Esophagus squamous epithelium (tissue), 5 donors: ENCODE data around the gene CHDH. TPM values are rescaled to one million over a fixed set of nuclear protein-coding genes. Genes with fewer than 3 reads are reported as not detected.

Experiments used
- DNase-seq: peaks from one replicate; lab custom pipeline; 2025; lab: John Stamatoyannopoulos, UW
- H3K27ac ChIP-seq, 4 donors: fragments of 200-600 bp; sonication (generic); one replicate each; pipeline ENCODE4 v1.5.1; 2016 to 2019; ENCODE audit warnings: mild to moderate bottlenecking in 1 of 4
- H3K27me3 ChIP-seq, 4 donors: fragments of 200-600 bp; sonication (generic); 1 replicate in 3 of 4; 2 replicates in 1 of 4; pipeline versions ENCODE4 v1.5.1 to v1.6.0; 2017 to 2021; ENCODE audit warnings: antibody characterized with exemption in 1 of 4
- H3K36me3 ChIP-seq, 3 donors: fragments of 200-600 bp; sonication (generic); one replicate each; pipeline ENCODE4 v1.5.1; 2016 to 2019
- H3K4me1 ChIP-seq, 3 donors: fragments of 200-600 bp; sonication (generic); one replicate each; pipeline ENCODE4 v1.5.1; 2017 to 2019
- H3K4me3 ChIP-seq, 4 donors: fragments of 200-600 bp; sonication (generic); 1 replicate in 3 of 4; 2 replicates in 1 of 4; pipeline ENCODE4 v1.5.1; 2016 to 2019; ENCODE audit warnings: mild to moderate bottlenecking in 2 of 4, moderate library complexity in 1 of 4
- H3K9me3 ChIP-seq, 3 donors: fragments of 200-600 bp; sonication (generic); one replicate each; pipeline ENCODE4 v1.5.1; 2016 to 2019
- POLR2A ChIP-seq, 4 donors: fragments of 450-650 bp; IDR thresholded peaks; one replicate each; pipeline ENCODE4 v1.6.1; 2017; ENCODE audit warnings: antibody characterized with exemption in 4 of 4, mild to moderate bottlenecking in 4 of 4, moderate library complexity in 3 of 4
- WGBS, 2 donors: methylation state at CpG; one replicate each; pipeline ENCODE4 v1.1.5; 2018; 5-methylcytosine and 5-hydroxymethylcytosine counted together
- intact Hi-C: fragments of 100-400 bp; cut with DNase I; formaldehyde crosslinking; loops from one replicate; pipeline ENCODE4 v1.15.0; 2022
- total RNA-seq, 4 donors: library from RNA; depleted of rRNA; stranded (reverse); fragments of >200 nt; gene quantifications; one replicate each; pipeline ENCODE4 v1.1.0, GENCODE V29; 2016
- TF ChIP-seq, protein P1 (sequence below), 6 experiments: fragments of 450-650 bp in 4 of 6; fragments of 200-600 bp in 2 of 6; sonication (generic) in 2 of 6; IDR thresholded peaks; one replicate each; pipeline ENCODE4 v1.5.1; 2016 to 2019; ENCODE audit warnings: antibody characterized with exemption in 6 of 6, mild to moderate bottlenecking in 4 of 6, moderate library complexity in 4 of 6
- donor health status: DM: yes; HTN: yes; CAD: no.

The CHDH gene
- total RNA-seq, 4 donors from 2014 or later = 0.92 to 2.1 (median 1.2) TPM

DNA sequence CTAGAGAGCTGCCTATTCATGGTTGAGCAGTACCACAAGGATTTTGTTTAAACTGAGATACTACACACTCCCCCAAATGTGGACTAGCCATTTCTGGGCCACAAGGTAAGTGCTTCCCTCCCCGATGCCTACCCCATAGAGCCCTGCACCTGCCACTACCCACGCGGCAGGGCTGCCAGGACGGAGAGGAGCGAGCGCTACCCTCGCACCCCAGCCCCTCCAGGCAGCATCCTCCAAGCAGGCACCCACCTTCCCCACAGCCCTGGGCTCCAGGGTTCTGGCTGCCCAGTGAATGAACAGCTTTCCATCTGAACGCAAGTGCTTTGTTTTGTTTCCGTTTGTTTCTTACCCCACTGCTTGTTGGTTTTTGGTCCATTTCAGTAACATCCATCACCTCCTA lies 59.2 kb downstream of the CHDH start:
- DNase-seq = no peak
- H3K9me3 ChIP-seq = no peaks in the 10 kb centered on the region
- H3K4me1 ChIP-seq = no peaks in the 10 kb centered on the region
- 83 to 89% methylated on average over 3 to 4 of the region's 9 CpGs for WGBS, 2 donors
- H3K27me3 ChIP-seq = peaks cover 0 to 15% (median 0%) of the 10 kb centered on the region in 4 donors
- H3K36me3 ChIP-seq = no peaks in the 10 kb centered on the region
- H3K4me3 ChIP-seq = no peak overlapping the region
- no peak for TF ChIP-seq POLR2A (IDR thresholded peaks at IDR 0.05)
- TF ChIP-seq, protein P1, sequence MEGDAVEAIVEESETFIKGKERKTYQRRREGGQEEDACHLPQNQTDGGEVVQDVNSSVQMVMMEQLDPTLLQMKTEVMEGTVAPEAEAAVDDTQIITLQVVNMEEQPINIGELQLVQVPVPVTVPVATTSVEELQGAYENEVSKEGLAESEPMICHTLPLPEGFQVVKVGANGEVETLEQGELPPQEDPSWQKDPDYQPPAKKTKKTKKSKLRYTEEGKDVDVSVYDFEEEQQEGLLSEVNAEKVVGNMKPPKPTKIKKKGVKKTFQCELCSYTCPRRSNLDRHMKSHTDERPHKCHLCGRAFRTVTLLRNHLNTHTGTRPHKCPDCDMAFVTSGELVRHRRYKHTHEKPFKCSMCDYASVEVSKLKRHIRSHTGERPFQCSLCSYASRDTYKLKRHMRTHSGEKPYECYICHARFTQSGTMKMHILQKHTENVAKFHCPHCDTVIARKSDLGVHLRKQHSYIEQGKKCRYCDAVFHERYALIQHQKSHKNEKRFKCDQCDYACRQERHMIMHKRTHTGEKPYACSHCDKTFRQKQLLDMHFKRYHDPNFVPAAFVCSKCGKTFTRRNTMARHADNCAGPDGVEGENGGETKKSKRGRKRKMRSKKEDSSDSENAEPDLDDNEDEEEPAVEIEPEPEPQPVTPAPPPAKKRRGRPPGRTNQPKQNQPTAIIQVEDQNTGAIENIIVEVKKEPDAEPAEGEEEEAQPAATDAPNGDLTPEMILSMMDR (IDR thresholded peaks at IDR 0.05) = no peak
- intact Hi-C loops = no loop called here
- no peak overlapping the region for H3K27ac ChIP-seq

DNA sequence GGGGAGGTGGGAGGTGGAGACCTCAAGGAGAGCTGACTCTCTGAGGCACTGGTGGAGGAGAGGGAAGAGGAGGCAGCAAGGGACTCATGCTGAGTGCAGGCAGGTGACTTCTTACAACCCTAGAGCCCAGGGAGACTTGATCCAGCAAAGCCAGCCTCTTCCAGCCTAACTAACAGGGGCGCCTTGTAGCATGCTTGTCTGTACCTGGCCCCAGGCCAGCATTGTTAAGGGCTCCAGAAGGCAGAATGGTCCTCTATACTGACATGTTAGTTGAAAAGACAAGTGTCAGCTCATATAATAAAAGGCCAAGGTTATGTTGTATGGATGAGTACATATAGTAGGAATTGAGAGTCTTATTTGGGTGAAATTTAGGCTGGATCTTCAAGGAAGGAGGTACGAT lies 65.4 kb downstream of the CHDH start:
- peaks cover 0 to 8% (median 0%) of the 10 kb centered on the region in 3 donors for H3K4me1 ChIP-seq
- no peak for TF ChIP-seq POLR2A (IDR thresholded peaks at IDR 0.05)
- TF ChIP-seq, protein P1 (IDR thresholded peaks at IDR 0.05) = no peak
- no peaks in the 10 kb centered on the region for H3K36me3 ChIP-seq
- H3K27ac ChIP-seq = no peak overlapping the region
- intact Hi-C loops = no loop called here
- H3K27me3 ChIP-seq = no peaks in the 10 kb centered on the region
- no peaks in the 10 kb centered on the region for H3K9me3 ChIP-seq
- no peak overlapping the region for H3K4me3 ChIP-seq
- 83 to 95% methylated on average over 1 to 2 of the region's 2 CpGs for WGBS, 2 donors
- no peak for DNase-seq

DNA sequence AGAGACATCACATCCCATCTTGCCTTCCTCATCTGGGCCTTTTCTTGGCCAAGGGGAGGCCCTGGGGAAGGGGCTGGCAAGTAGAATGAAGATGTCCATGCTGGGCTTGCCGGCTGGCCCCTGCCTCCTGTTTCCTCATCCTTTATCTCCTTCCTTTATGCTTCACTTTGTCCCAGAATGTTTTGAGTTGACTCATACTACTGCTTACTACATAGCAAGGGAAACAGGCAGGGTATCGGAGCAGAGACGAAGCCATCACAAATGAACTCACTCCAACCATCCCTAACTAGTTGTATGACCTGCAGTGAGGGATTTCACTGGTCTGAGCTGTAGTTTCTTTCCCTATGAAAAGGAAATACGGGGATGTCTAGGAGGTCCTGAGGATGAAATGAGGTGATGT lies 66.0 kb downstream of the CHDH start:
- H3K9me3 ChIP-seq = no peaks in the 10 kb centered on the region
- H3K4me3 ChIP-seq = no peak overlapping the region
- no peak for DNase-seq
- TF ChIP-seq, protein P1 (IDR thresholded peaks at IDR 0.05) = no peak
- no peak for TF ChIP-seq POLR2A (IDR thresholded peaks at IDR 0.05)
- WGBS, 2 donors = 83 to 89% methylated on average over 4 of the region's 4 CpGs
- intact Hi-C loops = no loop called here
- no peaks in the 10 kb centered on the region for H3K27me3 ChIP-seq
- H3K4me1 ChIP-seq = peaks cover 0 to 10% (median 0%) of the 10 kb centered on the region in 3 donors
- H3K27ac ChIP-seq = no peak overlapping the region
- no peaks in the 10 kb centered on the region for H3K36me3 ChIP-seq

DNA sequence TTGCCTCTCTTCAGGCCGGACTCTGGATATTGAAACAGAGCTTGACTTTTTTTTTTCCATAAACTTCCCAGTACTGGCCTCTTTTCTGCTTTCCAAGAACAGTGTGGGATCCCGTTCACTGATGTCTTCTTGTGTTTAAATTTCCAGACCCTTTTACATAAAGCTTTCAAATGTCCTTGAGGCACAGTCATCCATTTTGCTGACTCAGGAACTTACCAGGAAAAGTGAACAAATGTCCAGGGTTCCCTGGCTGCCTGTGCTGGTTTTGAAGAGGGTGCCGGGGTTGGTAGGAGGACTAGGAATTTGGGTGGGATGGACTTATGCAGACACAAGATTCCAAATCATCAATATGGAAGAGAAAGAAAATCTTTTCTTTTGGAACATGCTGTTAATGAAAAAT lies 68.1 kb downstream of the CHDH start:
- intact Hi-C loops = no loop called here
- Histone ChIP-seq H3K27me3 (no peaks in the 10 kb centered on the region), H3K9me3 (no peaks in the 10 kb centered on the region), H3K4me3 (no peak overlapping the region), H3K27ac (no peak overlapping the region), H3K4me1 (peaks cover 0 to 22% (median 0%) of the 10 kb centered on the region in 3 donors), H3K36me3 (no peaks in the 10 kb centered on the region)
- DNase-seq = no peak
- WGBS, 2 donors = 84 to 88% methylated on average over 2 to 3 of the region's 3 CpGs
- no peak for TF ChIP-seq POLR2A (IDR thresholded peaks at IDR 0.05)
- TF ChIP-seq, protein P1 (IDR thresholded peaks at IDR 0.05) = no peak

DNA sequence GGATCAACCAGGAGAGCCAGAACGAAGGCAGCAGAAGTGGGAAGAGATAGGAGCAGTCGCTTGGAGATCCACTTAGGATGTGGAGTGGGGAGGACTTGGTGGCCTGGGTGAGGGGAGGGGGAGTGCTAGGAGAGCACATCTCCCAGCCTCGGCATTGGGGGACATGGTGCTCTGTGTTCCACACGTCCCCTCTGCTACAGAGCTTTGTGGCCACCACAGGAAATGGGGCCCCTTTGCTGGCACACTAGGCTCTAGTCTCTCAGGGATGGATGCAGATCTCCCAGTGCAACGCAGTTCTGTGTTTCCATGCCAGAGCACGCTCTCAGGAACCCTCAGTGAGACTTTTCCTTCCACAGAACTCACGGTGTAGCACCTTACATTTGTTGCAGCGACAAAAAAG lies 68.8 kb downstream of the CHDH start:
- Histone ChIP-seq H3K9me3 (no peaks in the 10 kb centered on the region), H3K4me3 (no peak overlapping the region), H3K4me1 (peaks cover 0 to 29% (median 0%) of the 10 kb centered on the region in 3 donors), H3K36me3 (no peaks in the 10 kb centered on the region), H3K27me3 (no peaks in the 10 kb centered on the region), H3K27ac (no peak overlapping the region)
- TF ChIP-seq, protein P1 (IDR thresholded peaks at IDR 0.05) = no peak
- TF ChIP-seq POLR2A (IDR thresholded peaks at IDR 0.05) = no peak
- WGBS, 2 donors = 74 to 87% methylated on average over 8 of the region's 8 CpGs
- DNase-seq = no peak
- intact Hi-C loops = no loop called here
